Metanephros (tissue), 2 donors: ENCODE results near the gene HM13. TPM values are rescaled to one million over a fixed set of nuclear protein-coding genes. Genes with fewer than 3 reads are reported as not detected.

Source experiments
- small RNA-seq: library from RNA; depleted of rRNA; stranded (forward); fragments of <200 nt; gene quantifications from one replicate; pipeline ENCODE3, GENCODE V24; 2014; ENCODE audit warnings: low replicate concordance
- total RNA-seq: library from RNA; depleted of rRNA; stranded (reverse); fragments of >200 nt; gene quantifications from one replicate; pipeline ENCODE4 v1.2.3, GENCODE V29; 2014

Gene HM13
- total RNA-seq, result 79.2 TPM

GRCh38 chr20:31514154-31515071 is at the start of gene HM13:
TSS of gene HM13 (plus strand) at chr20:31514442. CDS start at chr20:31514552, 110 bp downstream.

GRCh38 chr20:31474758-31475427 is 39.3 kb upstream of the HM13 start, which contains the start of the genes DEFB124 and REM1:
TSS of gene DEFB124 (minus strand) at chr20:31475127. CDS start at chr20:31473013, 2,114 bp downstream.
TSS of gene REM1 (plus strand) at chr20:31475288. CDS start at chr20:31476446, 1,158 bp downstream.

GRCh38 chr20:31605031-31605901 is 91.0 kb downstream of the HM13 start, which contains the start of gene ID1:
TSS of gene ID1 (plus strand) at chr20:31605289. CDS start at chr20:31605388, 99 bp downstream.

Small RNA genes within 50 kb of the gene (small RNA-seq; reads per million reads assigned to genes)
- not detected for gene MIR3193

Other genes starting within 250 kb of the HM13 start
- gene DEFB116, start 205.9 kb upstream of the HM13 start, total RNA-seq, result not detected
- not detected for gene DEFB118, start 145.8 kb upstream of the HM13 start, total RNA-seq
- not detected for gene DEFB119, start 123.9 kb upstream of the HM13 start, total RNA-seq
- gene DEFB121, start 108.2 kb upstream of the HM13 start, total RNA-seq, result not detected
- gene DEFB123, start 73.8 kb upstream of the HM13 start, total RNA-seq, result not detected
- gene DEFB124, start 39.3 kb upstream of the HM13 start, total RNA-seq, result not detected
- gene REM1, start 39.2 kb upstream of the HM13 start, total RNA-seq, result 2.8 TPM
- gene ID1, start 90.8 kb downstream of the HM13 start, total RNA-seq, result 748 TPM
- gene COX4I2, start 123.5 kb downstream of the HM13 start, total RNA-seq, result 4.5 TPM
- 80.6 TPM for gene BCL2L1, start 208.4 kb downstream of the HM13 start, total RNA-seq
- gene TPX2, start 224.8 kb downstream of the HM13 start, total RNA-seq, result 16.1 TPM